K562 (cell line): Measurements from ENCODE around the gene THSD8. TPM values are rescaled to one million over a fixed set of nuclear protein-coding genes. Genes with fewer than 3 reads are reported as not detected.

Source experiments
- HINFP ChIP-seq: fragments of 450-650 bp; conservative IDR thresholded peaks from 2 replicates; pipeline ENCODE4 v1.6.1; 2016; ENCODE audit warnings: missing genetic modification characterization, low read depth, mild to moderate bottlenecking, control low read depth, missing compliant biosample characterization
- HMG20A ChIP-seq: fragments of 450-650 bp; formaldehyde crosslinking; conservative IDR thresholded peaks from 2 replicates; pipeline ENCODE4 v1.4.0; 2020; ENCODE audit warnings: mild to moderate bottlenecking, mixed read lengths
- MAZ ChIP-seq, 2 experiments: fragments of 450-650 bp in 1 of 2; sonication (generic) in 1 of 2; formaldehyde crosslinking; IDR thresholded peaks in 1 of 2; conservative IDR thresholded peaks in 1 of 2; 2 replicates each; pipeline versions ENCODE4 v1.4.0 to v1.5.0; 2020; ENCODE audit warnings: mild to moderate bottlenecking in 1 of 2, missing genetic modification reagents in 1 of 2
- RBM25 ChIP-seq: fragments of 200-400 bp; formaldehyde crosslinking; IDR thresholded peaks from 2 replicates; pipeline ENCODE4 v1.6.1; 2018; ENCODE audit warnings: low read length, low read depth, moderate library complexity; ENCODE audit not compliant: severe bottlenecking
- RNF219 ChIP-seq: fragments of 250-450 bp; sonication (Bioruptor Pico); IDR thresholded peaks from 2 replicates; pipeline ENCODE4 v1.5.0; 2022; ENCODE audit warnings: mild to moderate bottlenecking
- SRSF7 ChIP-seq: fragments of 200-400 bp; formaldehyde crosslinking; optimal IDR thresholded peaks from 2 replicates; pipeline ENCODE3; 2017; ENCODE audit warnings: mild to moderate bottlenecking, low read depth, low read length
- THAP12 ChIP-seq: fragments of 250-450 bp; sonication (Bioruptor Pico); IDR thresholded peaks from 2 replicates; pipeline ENCODE4 v1.9.0; 2021; ENCODE audit warnings: mild to moderate bottlenecking, inconsistent platforms
- VEZF1 ChIP-seq: fragments of 200-800 bp; sonication (Bioruptor generic); IDR thresholded peaks from 2 replicates; pipeline ENCODE4 v1.6.1; 2017; ENCODE audit warnings: missing genetic modification characterization, missing compliant biosample characterization
- ZBTB49 ChIP-seq: sonication (generic); formaldehyde crosslinking; IDR thresholded peaks from 2 replicates; pipeline ENCODE4 v1.8.0; 2022; ENCODE audit warnings: missing genetic modification reagents, mild to moderate bottlenecking, borderline replicate concordance
- ZFPM2 ChIP-seq: fragments of 250-450 bp; sonication (Bioruptor Pico); IDR thresholded peaks from 2 replicates; pipeline ENCODE4 v1.5.1; 2022; ENCODE audit warnings: mild to moderate bottlenecking
- ZNF589 ChIP-seq: fragments of 200-800 bp; sonication (Bioruptor generic); IDR thresholded peaks from 2 replicates; pipeline ENCODE4 v1.6.1; 2016; ENCODE audit warnings: low read depth, missing genetic modification characterization, missing compliant biosample characterization
- ZNF644 ChIP-seq: fragments of 200-800 bp; sonication (Bioruptor generic); IDR thresholded peaks from 2 replicates; pipeline ENCODE4 v1.6.1; 2016; ENCODE audit warnings: low read depth, missing genetic modification characterization, missing compliant biosample characterization
- polyA plus RNA-seq, 8 experiments: library from polyadenylated mRNA; depleted of rRNA in 4 of 8; stranded (reverse) in 5 of 8; unstranded in 3 of 8; fragments of >200 nt; fragmentation: Nextera tagmentation in 2 of 8; fragmentation: Illumina TruSeq in 1 of 8; extraction: Ambion mirVana in 2 of 8; extraction: Trizol in 1 of 8; gene quantifications; 2 replicates each; pipeline versions ENCODE4 v1.2.1 to v1.2.3, GENCODE V29; 2011 to 2014; ENCODE audit warnings: inconsistent platforms in 1 of 8, missing spikeins in 1 of 8
- total RNA-seq, 7 experiments: library from RNA; depleted of rRNA in 6 of 7; stranded (reverse); fragments of >200 nt in 6 of 7; fragmentation: Illumina TruSeq in 2 of 7; extraction: Trizol in 2 of 7; gene quantifications; 2 replicates each; pipeline versions ENCODE4 v1.2.1 to v1.2.3, GENCODE V29; 2011 to 2021; ENCODE audit warnings: low replicate concordance in 1 of 7

THSD8 gene
- total and polyA plus RNA-seq, 9 of the 15 experiments (the other 6 are each of a cell fraction or from before 2014, with no cell fraction given) = 8.4 to 42.4 (median 19.9) TPM; not detected in 2

GRCh38 chr19:12801466-12802266 lies at the start of gene THSD8, which contains the start of gene PRDX2 (continued):
- TF ChIP-seq SRSF7 = no peak
- no peak for TF ChIP-seq RNF219 (CRISPR knock-in tag)
- peak; percentile 52 for TF ChIP-seq RBM25
- no peak for TF ChIP-seq ZNF589
- no peak for TF ChIP-seq ZNF644 (tag)
- peak; percentile 68 for TF ChIP-seq VEZF1 (CRISPR knock-in tag)
- peak; percentile 82 to 88; a peak in 3 of 4 replicates for TF ChIP-seq MAZ (CRISPR knock-in tag; conservative IDR thresholded peaks at IDR 0.05 in 1 of 2, IDR thresholded peaks at IDR 0.05 in 1 of 2)
- TF ChIP-seq HINFP = no peak
- no peak for TF ChIP-seq ZFPM2 (CRISPR knock-in tag)
- TF ChIP-seq ZBTB49 (CRISPR knock-in tag) = peak; percentile 80; the same call in 1 of the 2 replicates
- TF ChIP-seq HMG20A (CRISPR knock-in tag) = no peak
- TF ChIP-seq THAP12 (CRISPR knock-in tag) = 0 out of 2 replicates have a peak, but pooled peaks have one; percentile 44
